ENCODE results near the gene HECW1.

Gene HECW1

DNA sequence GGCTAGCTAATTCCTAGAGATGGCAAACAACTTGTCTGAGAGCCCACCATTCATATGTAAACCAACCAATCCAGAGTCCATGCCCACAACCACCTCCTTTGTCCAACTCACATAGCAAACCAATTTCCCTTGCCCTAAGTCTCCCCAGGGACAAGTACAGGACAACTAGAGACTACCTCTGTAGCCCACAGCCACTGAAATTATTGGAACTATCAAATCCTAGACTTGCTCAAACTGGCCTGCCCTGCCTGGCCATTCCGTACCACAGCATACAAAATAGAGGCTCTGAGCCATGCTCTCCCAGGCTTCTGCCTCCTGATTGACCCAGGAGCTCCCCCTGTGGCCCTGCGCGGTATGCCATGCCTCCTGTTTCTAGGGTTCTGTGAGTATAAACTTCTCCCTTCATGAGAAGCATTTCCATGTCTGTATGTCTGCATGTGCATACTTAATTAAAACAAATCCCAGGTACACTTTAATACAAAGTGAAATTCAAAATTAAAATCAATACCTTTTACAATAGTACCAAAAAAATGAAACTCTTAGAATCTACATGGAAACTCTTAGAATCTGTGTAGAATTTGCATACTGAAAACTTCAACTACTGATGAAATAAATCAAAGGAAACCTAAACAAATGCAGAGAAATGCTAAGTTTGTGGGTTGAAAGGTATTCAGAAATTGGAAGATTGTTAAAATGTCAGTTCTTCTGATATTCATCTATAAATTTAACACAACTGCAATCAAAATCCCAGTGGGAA, 4.0 kb upstream of the HECW1 start:
- TF ChIP-seq TEAD4 (IDR thresholded peaks at IDR 0.05) (no peak), RAD21 (IDR thresholded peaks at IDR 0.05; ENCODE audit: low read depth) (peak; percentile 71), EGR1 (IDR thresholded peaks at IDR 0.05) (no peak), FOXM1 (IDR thresholded peaks at IDR 0.05; ENCODE audit: borderline replicate concordance, low read depth) (no peak), CREB1 (IDR thresholded peaks at IDR 0.05; ENCODE audit: low read depth) (no peak), EP300 (IDR thresholded peaks at IDR 0.05; ENCODE audit: borderline replicate concordance) (no peak), CEBPB (IDR thresholded peaks at IDR 0.05) (no peak)

DNA sequence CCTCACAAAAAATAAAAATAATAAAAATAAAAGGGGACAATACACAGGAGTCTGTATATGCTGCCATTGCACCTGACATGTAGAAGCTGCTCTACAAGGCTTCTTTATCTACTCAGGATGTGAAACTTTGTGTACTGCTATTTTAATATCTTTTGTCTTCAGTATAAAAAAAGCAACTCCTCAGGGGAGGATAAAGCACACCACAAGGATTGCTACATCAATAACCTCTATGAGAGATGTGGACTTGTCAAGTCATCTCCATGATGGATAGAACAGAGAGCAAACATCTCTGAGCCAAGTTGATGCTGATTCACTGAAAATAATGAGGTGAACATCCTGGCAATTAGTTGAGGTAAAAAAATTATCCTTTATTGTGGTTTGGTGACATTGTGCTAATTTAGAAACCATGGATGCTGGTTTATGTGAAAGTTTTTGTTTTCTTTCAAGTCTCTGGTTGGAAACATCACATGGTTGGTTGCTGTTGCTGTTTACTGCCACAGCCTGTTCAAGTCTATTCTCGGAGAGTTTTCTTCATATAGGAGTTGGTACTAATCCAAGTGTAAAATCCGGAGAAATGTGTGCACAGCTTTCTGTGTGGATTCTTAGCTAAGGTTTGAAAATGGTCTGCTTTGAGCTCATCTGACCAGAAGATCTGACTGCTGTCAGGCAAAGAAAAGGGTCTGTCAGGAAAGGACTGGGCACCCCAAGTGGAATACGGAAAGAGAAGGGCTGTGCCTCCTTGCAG, 1.5 kb upstream of the HECW1 start:
- no peak for TF ChIP-seq TAF1 (IDR thresholded peaks at IDR 0.05; ENCODE audit: low read depth)

DNA sequence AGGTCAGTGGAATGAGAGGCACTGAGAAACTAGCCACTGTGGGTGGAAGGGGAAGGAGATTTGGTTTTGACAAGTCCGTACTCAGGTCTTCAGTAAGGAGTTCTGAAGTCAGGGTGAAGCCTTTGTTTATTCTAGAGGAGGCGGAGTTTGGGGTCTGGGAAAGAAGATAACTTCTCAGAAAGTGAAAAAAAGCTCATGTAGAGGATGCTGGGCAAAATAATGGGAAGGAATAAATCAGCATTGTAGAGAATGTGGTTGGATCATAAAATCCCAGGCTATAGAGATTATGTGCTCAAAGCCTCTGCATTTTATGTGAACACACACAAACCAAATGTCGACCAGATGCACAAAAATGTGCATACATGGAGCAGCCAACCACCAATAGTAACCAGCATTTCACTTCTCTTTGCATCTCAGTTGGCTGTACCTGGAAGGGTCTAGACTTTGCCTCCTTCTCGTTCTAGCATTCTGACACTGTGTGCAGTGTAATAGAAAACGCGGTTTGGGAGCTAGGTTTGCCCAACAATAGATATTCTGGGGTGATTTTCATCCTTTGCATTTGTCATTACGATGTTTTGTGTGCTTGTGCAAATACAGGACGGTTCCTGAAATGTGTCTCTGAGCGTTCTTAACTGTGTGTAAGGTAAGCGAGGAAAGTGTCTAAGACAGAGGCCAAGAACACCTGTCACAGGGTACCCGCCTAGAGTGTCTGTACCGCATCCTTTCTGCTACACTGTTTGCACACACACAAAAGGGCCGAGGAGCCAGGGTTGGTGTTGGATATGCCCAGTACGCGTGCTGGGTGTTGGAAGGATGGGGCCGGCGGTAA, 603 bp upstream of the HECW1 start:
- TF ChIP-seq TCF12 (IDR thresholded peaks at IDR 0.05; ENCODE audit: low read depth): no peak
- TF ChIP-seq, protein P1, sequence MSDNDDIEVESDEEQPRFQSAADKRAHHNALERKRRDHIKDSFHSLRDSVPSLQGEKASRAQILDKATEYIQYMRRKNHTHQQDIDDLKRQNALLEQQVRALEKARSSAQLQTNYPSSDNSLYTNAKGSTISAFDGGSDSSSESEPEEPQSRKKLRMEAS (IDR thresholded peaks at IDR 0.05): no peak
- TF ChIP-seq RAD21 (IDR thresholded peaks at IDR 0.05; ENCODE audit: low read depth): no peak
- TF ChIP-seq, protein P2, sequence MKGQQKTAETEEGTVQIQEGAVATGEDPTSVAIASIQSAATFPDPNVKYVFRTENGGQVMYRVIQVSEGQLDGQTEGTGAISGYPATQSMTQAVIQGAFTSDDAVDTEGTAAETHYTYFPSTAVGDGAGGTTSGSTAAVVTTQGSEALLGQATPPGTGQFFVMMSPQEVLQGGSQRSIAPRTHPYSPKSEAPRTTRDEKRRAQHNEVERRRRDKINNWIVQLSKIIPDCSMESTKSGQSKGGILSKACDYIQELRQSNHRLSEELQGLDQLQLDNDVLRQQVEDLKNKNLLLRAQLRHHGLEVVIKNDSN (IDR thresholded peaks at IDR 0.05): no peak

DNA sequence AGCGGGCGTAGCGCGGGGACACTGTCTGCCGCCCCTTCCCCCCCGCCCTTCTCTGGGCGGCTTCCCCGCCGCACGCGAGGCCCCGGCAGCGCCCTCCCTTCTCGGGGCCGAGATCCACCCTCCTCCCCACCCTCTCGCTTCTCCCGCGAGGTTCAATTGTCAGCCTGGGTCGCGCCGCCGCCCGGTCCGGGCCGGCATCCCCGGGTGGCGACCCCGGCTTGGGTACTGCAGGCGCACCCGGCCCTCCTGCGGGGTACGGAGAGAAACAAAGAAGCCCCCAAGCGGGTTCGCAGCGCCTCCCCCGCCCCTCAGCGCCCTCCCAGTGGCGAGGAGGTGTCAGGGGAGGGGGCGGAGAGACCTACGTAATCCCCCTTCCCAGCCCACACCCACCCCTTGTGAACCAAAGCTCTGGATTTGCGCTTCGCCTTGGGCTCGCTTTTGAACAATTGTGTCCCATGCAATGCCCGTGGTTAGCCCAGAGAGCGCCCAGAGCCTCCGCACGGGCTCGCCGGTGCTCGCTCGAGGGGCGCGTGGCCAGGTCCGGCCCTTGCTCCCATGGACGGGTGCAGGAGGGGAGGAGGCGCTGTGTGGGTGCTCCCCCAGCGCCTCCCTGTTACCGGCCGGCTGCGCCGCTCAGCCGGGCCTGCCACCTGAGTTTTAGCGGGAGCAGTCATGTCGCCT, 634 bp downstream of the HECW1 start:
- TF ChIP-seq, protein P3, sequence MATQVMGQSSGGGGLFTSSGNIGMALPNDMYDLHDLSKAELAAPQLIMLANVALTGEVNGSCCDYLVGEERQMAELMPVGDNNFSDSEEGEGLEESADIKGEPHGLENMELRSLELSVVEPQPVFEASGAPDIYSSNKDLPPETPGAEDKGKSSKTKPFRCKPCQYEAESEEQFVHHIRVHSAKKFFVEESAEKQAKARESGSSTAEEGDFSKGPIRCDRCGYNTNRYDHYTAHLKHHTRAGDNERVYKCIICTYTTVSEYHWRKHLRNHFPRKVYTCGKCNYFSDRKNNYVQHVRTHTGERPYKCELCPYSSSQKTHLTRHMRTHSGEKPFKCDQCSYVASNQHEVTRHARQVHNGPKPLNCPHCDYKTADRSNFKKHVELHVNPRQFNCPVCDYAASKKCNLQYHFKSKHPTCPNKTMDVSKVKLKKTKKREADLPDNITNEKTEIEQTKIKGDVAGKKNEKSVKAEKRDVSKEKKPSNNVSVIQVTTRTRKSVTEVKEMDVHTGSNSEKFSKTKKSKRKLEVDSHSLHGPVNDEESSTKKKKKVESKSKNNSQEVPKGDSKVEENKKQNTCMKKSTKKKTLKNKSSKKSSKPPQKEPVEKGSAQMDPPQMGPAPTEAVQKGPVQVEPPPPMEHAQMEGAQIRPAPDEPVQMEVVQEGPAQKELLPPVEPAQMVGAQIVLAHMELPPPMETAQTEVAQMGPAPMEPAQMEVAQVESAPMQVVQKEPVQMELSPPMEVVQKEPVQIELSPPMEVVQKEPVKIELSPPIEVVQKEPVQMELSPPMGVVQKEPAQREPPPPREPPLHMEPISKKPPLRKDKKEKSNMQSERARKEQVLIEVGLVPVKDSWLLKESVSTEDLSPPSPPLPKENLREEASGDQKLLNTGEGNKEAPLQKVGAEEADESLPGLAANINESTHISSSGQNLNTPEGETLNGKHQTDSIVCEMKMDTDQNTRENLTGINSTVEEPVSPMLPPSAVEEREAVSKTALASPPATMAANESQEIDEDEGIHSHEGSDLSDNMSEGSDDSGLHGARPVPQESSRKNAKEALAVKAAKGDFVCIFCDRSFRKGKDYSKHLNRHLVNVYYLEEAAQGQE (IDR thresholded peaks at IDR 0.05; ENCODE audit: low read depth): no peak
- no peak for TF ChIP-seq EGR1 (IDR thresholded peaks at IDR 0.05)
- TF ChIP-seq ZBTB7A (IDR thresholded peaks at IDR 0.05; ENCODE audit: low read depth): peak; percentile 66
- no peak for TF ChIP-seq NFIC (IDR thresholded peaks at IDR 0.05)
- no peak for TF ChIP-seq YY1 (IDR thresholded peaks at IDR 0.05; ENCODE audit: low read depth)
- TF ChIP-seq CREB1 (IDR thresholded peaks at IDR 0.05; ENCODE audit: low read depth): no peak
- TF ChIP-seq, protein P1 (IDR thresholded peaks at IDR 0.05): 0 out of 2 replicates have a peak, but pooled peaks have one; percentile 23
- no peak for TF ChIP-seq FOXM1 (IDR thresholded peaks at IDR 0.05; ENCODE audit: borderline replicate concordance, low read depth)
- no peak for TF ChIP-seq TEAD4 (IDR thresholded peaks at IDR 0.05)

DNA sequence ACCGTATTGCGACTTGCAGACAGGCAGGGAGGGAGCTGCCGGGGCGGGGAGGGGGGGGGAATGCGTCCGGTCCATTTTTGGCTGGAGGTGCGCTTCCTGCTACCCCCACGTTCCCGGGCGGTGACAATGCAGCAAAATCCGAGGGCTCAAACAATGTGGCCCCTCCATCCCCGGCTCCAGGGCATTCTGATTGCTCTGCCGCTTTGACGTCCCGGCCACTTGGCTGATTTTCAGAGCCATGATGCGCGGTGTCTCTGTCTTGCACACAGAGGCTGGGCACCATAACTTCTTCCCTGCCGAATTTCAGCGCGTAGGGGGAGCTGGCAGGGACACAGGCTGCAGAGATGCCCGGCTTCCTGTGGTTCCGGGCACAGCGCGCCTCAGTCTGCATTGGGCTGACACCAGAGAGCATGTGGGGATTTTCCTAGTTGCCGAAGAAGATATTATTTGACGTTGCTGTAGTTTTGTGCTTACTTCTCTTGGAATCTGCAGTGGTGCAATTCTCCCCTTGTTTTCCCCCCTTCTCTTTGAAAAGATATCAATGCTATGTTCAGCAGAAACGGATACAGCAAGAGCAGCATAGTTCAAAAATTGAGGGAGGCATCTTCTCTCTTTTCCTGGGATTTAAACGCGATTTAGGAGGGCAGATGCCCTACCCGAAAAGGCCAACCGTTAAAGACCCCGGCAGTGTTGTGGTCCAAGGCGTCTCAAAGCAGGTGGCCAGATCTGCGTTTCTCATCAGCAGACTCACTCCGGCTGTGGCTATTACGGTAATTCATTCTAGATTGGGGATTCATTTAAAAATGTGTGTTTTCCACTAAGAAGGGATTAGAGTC, 1.4 kb downstream of the HECW1 start:
- TF ChIP-seq, protein P1 (IDR thresholded peaks at IDR 0.05): 0 out of 2 replicates have a peak, but pooled peaks have one; percentile 3
- TF ChIP-seq EGR1 (IDR thresholded peaks at IDR 0.05): no peak

DNA sequence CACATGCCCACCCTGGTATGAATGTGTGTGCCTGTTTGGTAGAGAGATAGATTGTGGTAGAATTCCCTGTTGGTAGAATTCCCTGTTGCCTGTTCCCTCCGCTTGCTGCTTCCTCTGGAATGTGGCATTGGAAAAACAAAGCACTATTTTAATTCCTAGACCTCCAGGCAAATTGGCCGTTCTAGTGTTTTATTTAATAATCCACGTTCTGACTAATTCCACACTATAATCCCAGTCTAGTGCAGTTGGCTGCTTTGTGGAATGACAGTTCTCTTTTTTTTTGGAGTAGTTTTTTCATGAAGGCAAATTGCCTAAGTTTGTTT, 2.0 kb downstream of the HECW1 start:
- TF ChIP-seq ZBTB7A (IDR thresholded peaks at IDR 0.05; ENCODE audit: low read depth) (no peak), RAD21 (IDR thresholded peaks at IDR 0.05; ENCODE audit: low read depth) (no peak), TEAD4 (IDR thresholded peaks at IDR 0.05) (no peak), NFIC (IDR thresholded peaks at IDR 0.05) (no peak), CEBPB (IDR thresholded peaks at IDR 0.05) (no peak), TAF1 (IDR thresholded peaks at IDR 0.05; ENCODE audit: low read depth) (no peak), TCF12 (IDR thresholded peaks at IDR 0.05; ENCODE audit: low read depth) (no peak), CREB1 (IDR thresholded peaks at IDR 0.05; ENCODE audit: low read depth) (no peak), FOXM1 (IDR thresholded peaks at IDR 0.05; ENCODE audit: borderline replicate concordance, low read depth) (no peak), EGR1 (IDR thresholded peaks at IDR 0.05) (no peak), YY1 (IDR thresholded peaks at IDR 0.05; ENCODE audit: low read depth) (no peak), EP300 (IDR thresholded peaks at IDR 0.05; ENCODE audit: borderline replicate concordance) (no peak)
- TF ChIP-seq, protein P1 (IDR thresholded peaks at IDR 0.05): no peak
- TF ChIP-seq, protein P2 (IDR thresholded peaks at IDR 0.05): no peak
- TF ChIP-seq, protein P3 (IDR thresholded peaks at IDR 0.05; ENCODE audit: low read depth): no peak
